Stomach (tissue), 9 donors: ENCODE measurements around the gene DLL3. TPM values are rescaled to one million over a fixed set of nuclear protein-coding genes. Genes with fewer than 3 reads are reported as not detected.

Experiments used
- DNase-seq, 2 donors: peaks; one replicate each; pipeline versions ENCODE4 v3.0.0 to v3.0.0-alpha.2; 2013 to 2019
- H3K27ac ChIP-seq, 5 donors: fragments of 200-600 bp in 4 of 5; sonication (generic) in 4 of 5; one replicate each; pipeline ENCODE4 v1.5.1; 2013 to 2019; ENCODE audit warnings: mild to moderate bottlenecking in 1 of 5, moderate library complexity in 1 of 5
- H3K27me3 ChIP-seq, 3 donors: fragments of 200-600 bp; sonication (generic); one replicate each; pipeline ENCODE4 v1.5.1; 2017 to 2019; ENCODE audit warnings: mixed run types in 1 of 3
- H3K36me3 ChIP-seq, 4 donors: fragments of 200-600 bp; sonication (generic); 1 replicate in 3 of 4; 2 replicates in 1 of 4; pipeline ENCODE4 v1.5.1; 2016 to 2019
- H3K4me1 ChIP-seq, 4 donors: fragments of 200-600 bp; sonication (generic); one replicate each; pipeline ENCODE4 v1.5.1; 2016 to 2019
- H3K4me3 ChIP-seq, 4 donors: fragments of 200-600 bp; sonication (generic) in 3 of 4; one replicate each; pipeline ENCODE4 v1.5.1; 2016 to 2019; ENCODE audit warnings: mild to moderate bottlenecking in 1 of 4
- H3K9me3 ChIP-seq, 4 donors: fragments of 200-600 bp; sonication (generic); one replicate each; pipeline ENCODE4 v1.5.1; 2016 to 2019
- CTCF ChIP-seq, 7 experiments: fragments of 450-650 bp in 4 of 7; fragments of 200-600 bp in 3 of 7; sonication (generic) in 3 of 7; IDR thresholded peaks; one replicate each; pipeline ENCODE4 v1.5.1; 2016 to 2019; ENCODE audit warnings: antibody characterized with exemption in 7 of 7, control low read depth in 2 of 7, mild to moderate bottlenecking in 1 of 7
- EP300 ChIP-seq: sonication (generic); formaldehyde crosslinking; IDR thresholded peaks from one replicate; pipeline ENCODE4 v1.6.1; 2017; ENCODE audit warnings: antibody characterized with exemption
- POLR2A ChIP-seq, 4 donors: fragments of 450-650 bp; IDR thresholded peaks; one replicate each; pipeline ENCODE4 v1.6.1; 2016; ENCODE audit warnings: antibody characterized with exemption in 4 of 4, control low read depth in 2 of 4, mild to moderate bottlenecking in 1 of 4, moderate library complexity in 1 of 4
- POLR2AphosphoS5 ChIP-seq, 3 donors: sonication (generic); formaldehyde crosslinking; IDR thresholded peaks; one replicate each; pipeline ENCODE4 v1.6.1; 2016; ENCODE audit warnings: antibody characterized with exemption in 3 of 3
- WGBS, 5 donors: extraction: QIAGEN DNeasy Blood & Tissue Kit in 3 of 5; methylation state at CpG; one replicate each; pipeline versions ENCODE4 v1.1.5 to v1.1.7; 2013 to 2018; 5-methylcytosine and 5-hydroxymethylcytosine counted together
- intact Hi-C: fragments of 100-400 bp; cut with DNase I; formaldehyde crosslinking; loops from one replicate; pipeline ENCODE4 v1.15.1; 2023; ENCODE audit warnings: low total_unique reads
- polyA plus RNA-seq, 3 donors: library from polyadenylated mRNA; stranded (reverse); fragments of 200-250 nt; gene quantifications; one replicate each; pipeline ENCODE4 v1.2.3, GENCODE V29; 2013
- total RNA-seq, 5 donors: library from RNA; depleted of rRNA; stranded (reverse); fragments of >200 nt; gene quantifications; one replicate each; pipeline versions ENCODE4 v1.1.0 to v1.2.3, GENCODE V29; 2014 to 2016
- donor health status: healthy with polysubstance abuse.
- donor health status: Bipolar disorder and iron deficiency.
- donor health status: healthy.

Gene DLL3
- total and polyA plus RNA-seq, 8 donors, result 0.08 TPM; not detected in 7

DNA sequence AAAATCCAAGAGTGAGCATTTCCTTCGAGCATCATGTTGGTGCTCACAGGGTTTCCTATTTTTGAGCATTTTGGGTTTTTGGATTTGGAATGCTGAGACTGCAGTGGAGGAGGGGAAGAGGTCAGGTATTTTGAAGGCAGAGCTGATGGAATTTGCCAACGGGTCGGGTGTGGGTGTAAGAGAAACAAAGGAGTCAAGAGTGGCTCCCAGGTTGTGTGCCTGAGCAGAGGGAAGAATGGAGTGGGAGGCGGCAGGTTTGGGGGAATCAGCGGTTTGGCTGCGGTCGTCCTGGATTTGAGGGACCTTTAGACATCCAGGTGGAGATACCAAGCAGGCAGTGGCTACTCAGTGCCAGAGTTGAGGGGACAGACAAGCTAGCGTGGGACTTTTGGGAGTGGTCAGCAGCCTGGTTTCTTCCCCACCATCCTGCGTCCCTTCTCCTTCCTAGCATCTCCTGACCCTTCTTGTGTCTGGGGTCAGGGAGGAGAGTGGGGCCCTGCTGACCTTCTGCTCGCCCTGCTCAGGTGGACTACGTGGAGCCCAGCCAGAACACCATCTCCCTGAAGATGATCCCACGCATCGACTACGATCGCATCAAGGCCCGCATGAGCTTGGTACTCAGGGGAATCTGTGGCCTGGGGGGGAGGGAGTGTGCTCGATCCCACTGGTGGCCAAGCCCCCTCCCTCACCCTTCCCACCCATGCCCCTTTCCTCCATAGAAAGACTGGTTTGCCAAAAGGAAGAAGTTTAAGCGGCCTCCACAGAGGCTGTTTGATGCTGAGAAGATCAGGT, 32.6 kb upstream of the DLL3 start:
- no peaks in the 10 kb centered on the region for H3K9me3 ChIP-seq
- intact Hi-C loops, result no loop called here
- WGBS, 5 donors, result 89 to 95% (median 93%) methylated on average over 17 to 18 of the region's 18 CpGs

GRCh38 chr19:39467941-39468340, 30.8 kb upstream of the DLL3 start:
- Histone ChIP-seq H3K27me3 (no peaks in the 10 kb centered on the region), H3K4me1 (no peaks in the 10 kb centered on the region), H3K36me3 (peaks cover 88 to 100% (median 100%) of the 10 kb centered on the region in 4 donors), H3K9me3 (no peaks in the 10 kb centered on the region), H3K4me3 (no peak overlapping the region), H3K27ac (no peak overlapping the region)
- no peak for DNase-seq
- 92 to 96% (median 93%) methylated on average over 4 to 7 of the region's 7 CpGs for WGBS, 5 donors
- no peak for TF ChIP-seq POLR2AphosphoS5 (IDR thresholded peaks at IDR 0.05)
- no peak for TF ChIP-seq EP300
- no peak for TF ChIP-seq CTCF (IDR thresholded peaks at IDR 0.05)
- no peak for TF ChIP-seq POLR2A (IDR thresholded peaks at IDR 0.05)
- intact Hi-C loops, result no loop called here

More for the DNA sequence above, 32.6 kb upstream of the DLL3 start:
- Histone ChIP-seq H3K27me3 (no peaks in the 10 kb centered on the region), H3K4me3 (no peak overlapping the region), H3K36me3 (peaks cover 74 to 98% (median 98%) of the 10 kb centered on the region in 4 donors), H3K4me1 (no peaks in the 10 kb centered on the region), H3K27ac (no peak overlapping the region)
- TF ChIP-seq POLR2A (IDR thresholded peaks at IDR 0.05), result no peak
- TF ChIP-seq CTCF (IDR thresholded peaks at IDR 0.05), result no peak
- TF ChIP-seq POLR2AphosphoS5 (IDR thresholded peaks at IDR 0.05), result no peak
- TF ChIP-seq EP300, result no peak
- DNase-seq, result no peak

DNA sequence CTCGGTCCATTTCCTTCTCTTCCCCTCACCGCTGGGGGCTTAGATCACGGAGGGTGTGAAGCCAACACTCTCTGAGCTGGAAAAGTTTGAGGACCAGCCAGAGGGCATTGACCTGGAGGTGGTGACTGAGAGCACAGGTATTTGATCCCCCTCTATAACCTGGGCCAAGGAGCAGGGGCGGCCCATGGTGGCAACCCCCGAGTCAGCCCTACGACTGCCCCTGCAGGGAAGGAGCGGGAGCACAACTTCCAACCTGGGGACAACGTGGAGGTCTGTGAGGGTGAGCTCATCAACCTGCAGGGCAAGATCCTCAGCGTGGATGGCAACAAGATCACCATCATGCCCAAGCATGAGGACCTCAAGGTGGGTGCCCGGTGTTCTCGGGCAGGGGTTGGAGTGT, 29.7 kb upstream of the DLL3 start:
- peaks cover 97 to 100% (median 100%) of the 10 kb centered on the region in 4 donors for H3K36me3 ChIP-seq
- H3K4me1 ChIP-seq, result peaks cover 0 to 1% (median 0%) of the 10 kb centered on the region in 4 donors
- H3K4me3 ChIP-seq, result no peak overlapping the region
- DNase-seq, result no peak
- H3K27me3 ChIP-seq, result no peaks in the 10 kb centered on the region
- 93 to 97% (median 93%) methylated on average over 7 to 11 of the region's 11 CpGs for WGBS, 5 donors
- no peaks in the 10 kb centered on the region for H3K9me3 ChIP-seq
- no peak overlapping the region for H3K27ac ChIP-seq
- no peak for TF ChIP-seq POLR2AphosphoS5 (IDR thresholded peaks at IDR 0.05)
- intact Hi-C loops, result no loop called here

GRCh38 chr19:39469567-39469966, 29.2 kb upstream of the DLL3 start:
- 78 to 85% (median 82%) methylated on average over 6 of the region's 6 CpGs for WGBS, 5 donors
- no peak overlapping the region for H3K4me3 ChIP-seq

More at GRCh38 chr19:39469567-39469966, 29.2 kb upstream of the DLL3 start:
- no peaks in the 10 kb centered on the region for H3K9me3 ChIP-seq
- TF ChIP-seq EP300 (no peak), POLR2AphosphoS5 (IDR thresholded peaks at IDR 0.05) (no peak), POLR2A (IDR thresholded peaks at IDR 0.05) (no peak), CTCF (IDR thresholded peaks at IDR 0.05) (no peak)
- H3K27me3 ChIP-seq, result no peaks in the 10 kb centered on the region
- DNase-seq, result no peak
- H3K27ac ChIP-seq, result no peak overlapping the region
- peaks cover 97 to 100% (median 100%) of the 10 kb centered on the region in 4 donors for H3K36me3 ChIP-seq
- intact Hi-C loops, result no loop called here
- peaks cover 0 to 5% (median 0%) of the 10 kb centered on the region in 4 donors for H3K4me1 ChIP-seq
